GM13976 (cell line): ENCODE data around the gene CRISP2.

Source experiments
- DNase-seq: peaks from one replicate; pipeline ENCODE4 v3.0.0; 2012; ENCODE audit warnings: low spot score
- CTCF ChIP-seq: IDR thresholded peaks from 2 replicates; pipeline ENCODE4 v1.5.1; 2012; ENCODE audit warnings: borderline replicate concordance, mild to moderate bottlenecking; ENCODE audit not compliant: insufficient read depth; ENCODE audit errors: extremely low read depth, missing control alignments, control extremely low read depth
- in situ Hi-C: fragments of 300-500 bp; cut with MboI; formaldehyde crosslinking; loops from one replicate; pipeline ENCODE4 v1.12.0; 2022; ENCODE audit warnings: low sequenced_read_pairs, mixed read lengths, inconsistent platforms; ENCODE audit not compliant: unreplicated experiment

CRISP2 gene

GRCh38 chr6:49648036-49648435 is 65.3 kb downstream of the CRISP2 start:
- in situ Hi-C loops, result no loop called here
- no peak for DNase-seq
- TF ChIP-seq CTCF, result no peak

GRCh38 chr6:49647476-49647875 is 65.9 kb downstream of the CRISP2 start:
- DNase-seq, result no peak
- in situ Hi-C loops, result no loop called here
- no peak for TF ChIP-seq CTCF

- in situ Hi-C loops, result no loop called here
- no peak for TF ChIP-seq CTCF
- no peak for DNase-seq
These were observed 66.4 kb downstream of the CRISP2 start for GRCh38 chr6:49646942-49647341.

- no peak for DNase-seq
- no peak for TF ChIP-seq CTCF
- in situ Hi-C loops, result no loop called here
These were observed 67.1 kb downstream of the CRISP2 start for GRCh38 chr6:49646130-49646824.

GRCh38 chr6:49645139-49645538 is 68.2 kb downstream of the CRISP2 start:
- no peak for TF ChIP-seq CTCF
- in situ Hi-C loops, result no loop called here
- DNase-seq, result no peak
